H1 (cell line): ENCODE results near the gene PNPLA8.

Experiments
- CBX5 ChIP-seq: fragments of 300-800, 300-1000 bp; sonication (generic); IDR thresholded peaks from 2 replicates; pipeline ENCODE4 v1.7.1; 2016; ENCODE audit warnings: antibody characterized with exemption, low read length, low read depth
- CBX8 ChIP-seq: fragments of 300-800, 300-1000 bp; sonication (generic); IDR thresholded peaks from 2 replicates; pipeline ENCODE4 v1.7.1; 2016; ENCODE audit warnings: low read depth, low read length, borderline replicate concordance
- CEBPB ChIP-seq: IDR thresholded peaks from 2 replicates; pipeline ENCODE4 v1.6.1; 2012; ENCODE audit warnings: low read depth, low read length
- EP300 ChIP-seq, 2 experiments: IDR thresholded peaks; 1 replicate in 1 of 2; 2 replicates in 1 of 2; pipeline ENCODE4 v1.6.1; 2011 to 2012; ENCODE audit warnings: low read depth in 2 of 2, low read length in 2 of 2, mild to moderate bottlenecking in 2 of 2, borderline replicate concordance in 1 of 2, inconsistent platforms in 1 of 2, moderate library complexity in 1 of 2
- EZH2 ChIP-seq: fragments of 200-600 bp; sonication (generic); IDR thresholded peaks from 2 replicates; pipeline ENCODE4 v1.7.1; 2012; ENCODE audit warnings: low read depth, mild to moderate bottlenecking, moderate library complexity, low read length, inconsistent platforms; ENCODE audit not compliant: severe bottlenecking
- GABPA ChIP-seq: IDR thresholded peaks from 2 replicates; pipeline ENCODE4 v1.6.1; 2011; ENCODE audit warnings: mild to moderate bottlenecking, low read length, moderate library complexity, borderline replicate concordance; ENCODE audit not compliant: insufficient read depth
- JUN ChIP-seq: IDR thresholded peaks from 2 replicates; pipeline ENCODE4 v1.6.1; 2011; ENCODE audit warnings: low read depth, mild to moderate bottlenecking, improper control_type of control experiment, low read length
- KDM5A ChIP-seq: fragments of 200-600 bp; IDR thresholded peaks from 2 replicates; pipeline ENCODE4 v1.7.1; 2012; ENCODE audit warnings: mild to moderate bottlenecking, low read length, inconsistent platforms, mixed read lengths
- POLR2A ChIP-seq, 2 experiments: IDR thresholded peaks; 1 replicate in 1 of 2; 2 replicates in 1 of 2; pipeline ENCODE4 v1.6.1; 2011; ENCODE audit warnings: low read depth in 2 of 2, low read length in 2 of 2, mild to moderate bottlenecking in 2 of 2; ENCODE audit errors: control extremely low read depth in 1 of 2
- POLR2AphosphoS5 ChIP-seq: IDR thresholded peaks from 2 replicates; pipeline ENCODE4 v1.6.1; 2011; ENCODE audit warnings: low read depth, low read length
- RXRA ChIP-seq: IDR thresholded peaks from 2 replicates; pipeline ENCODE4 v1.6.1; 2011; ENCODE audit warnings: low read depth, mild to moderate bottlenecking, low read length, moderate library complexity; ENCODE audit not compliant: insufficient read depth
- TF ChIP-seq, protein P1 (sequence below): IDR thresholded peaks from 2 replicates; pipeline ENCODE4 v1.6.1; 2012; ENCODE audit warnings: low read length, inconsistent platforms
- TF ChIP-seq, protein P2 (sequence below), 3 experiments: IDR thresholded peaks; 1 replicate in 2 of 3; 2 replicates in 1 of 3; pipeline versions ENCODE4 v1.5.1 to v1.6.1; 2011; ENCODE audit warnings: low read length in 3 of 3, mild to moderate bottlenecking in 3 of 3, inconsistent platforms in 2 of 3, low read depth in 1 of 3, moderate library complexity in 1 of 3; ENCODE audit not compliant: insufficient read depth in 1 of 3; ENCODE audit errors: control extremely low read depth in 1 of 3
- TF ChIP-seq, protein P3 (sequence below): IDR thresholded peaks from 2 replicates; pipeline ENCODE4 v1.6.1; 2011; ENCODE audit warnings: low read depth, mild to moderate bottlenecking, low read length; ENCODE audit not compliant: insufficient read depth

DNA sequence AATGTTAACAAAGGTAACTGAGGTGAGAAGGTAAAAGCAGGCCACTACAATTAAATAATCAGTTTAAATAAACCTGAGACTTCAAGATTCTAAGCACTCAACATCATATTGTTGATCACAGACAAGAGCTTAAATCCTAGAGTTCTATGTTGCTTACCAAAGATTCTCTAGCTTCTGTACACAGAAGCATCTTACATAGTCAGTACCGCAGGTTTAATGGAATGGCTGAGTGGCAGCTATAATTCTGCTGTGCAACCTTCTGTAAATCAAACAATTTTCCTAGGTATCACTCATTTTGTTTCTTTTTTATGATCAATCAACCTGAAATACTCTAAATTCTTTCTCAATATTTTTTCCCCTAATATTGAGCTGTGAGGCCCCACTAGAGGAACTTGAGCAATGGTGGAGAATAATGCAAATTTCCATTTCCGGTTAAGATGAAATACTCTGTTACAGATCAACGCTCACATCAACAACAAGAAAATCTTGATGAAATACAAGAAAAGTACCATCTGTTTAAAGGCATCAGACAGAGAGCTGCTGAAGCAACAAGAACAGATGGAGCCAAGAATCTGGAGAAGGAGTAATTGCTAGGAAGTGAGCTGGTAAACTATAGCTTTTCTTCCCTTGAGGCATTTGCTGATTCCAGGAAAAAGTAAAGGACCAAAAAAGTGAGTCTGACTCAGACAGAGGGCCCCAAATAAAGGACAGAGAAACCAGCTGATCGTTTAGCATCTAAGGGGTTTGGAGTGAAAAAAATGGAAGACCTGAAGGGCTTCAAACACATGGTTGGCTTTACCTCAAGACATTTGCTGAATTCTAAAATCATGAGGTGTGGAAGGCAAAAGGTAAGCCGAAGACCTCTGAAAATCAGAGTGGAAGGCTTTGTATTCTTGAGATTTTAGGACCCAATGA, 22.6 kb downstream of the PNPLA8 start:
- TF ChIP-seq, protein P1, sequence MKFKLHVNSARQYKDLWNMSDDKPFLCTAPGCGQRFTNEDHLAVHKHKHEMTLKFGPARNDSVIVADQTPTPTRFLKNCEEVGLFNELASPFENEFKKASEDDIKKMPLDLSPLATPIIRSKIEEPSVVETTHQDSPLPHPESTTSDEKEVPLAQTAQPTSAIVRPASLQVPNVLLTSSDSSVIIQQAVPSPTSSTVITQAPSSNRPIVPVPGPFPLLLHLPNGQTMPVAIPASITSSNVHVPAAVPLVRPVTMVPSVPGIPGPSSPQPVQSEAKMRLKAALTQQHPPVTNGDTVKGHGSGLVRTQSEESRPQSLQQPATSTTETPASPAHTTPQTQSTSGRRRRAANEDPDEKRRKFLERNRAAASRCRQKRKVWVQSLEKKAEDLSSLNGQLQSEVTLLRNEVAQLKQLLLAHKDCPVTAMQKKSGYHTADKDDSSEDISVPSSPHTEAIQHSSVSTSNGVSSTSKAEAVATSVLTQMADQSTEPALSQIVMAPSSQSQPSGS = no peak
- no peak for TF ChIP-seq POLR2AphosphoS5
- TF ChIP-seq, protein P2, sequence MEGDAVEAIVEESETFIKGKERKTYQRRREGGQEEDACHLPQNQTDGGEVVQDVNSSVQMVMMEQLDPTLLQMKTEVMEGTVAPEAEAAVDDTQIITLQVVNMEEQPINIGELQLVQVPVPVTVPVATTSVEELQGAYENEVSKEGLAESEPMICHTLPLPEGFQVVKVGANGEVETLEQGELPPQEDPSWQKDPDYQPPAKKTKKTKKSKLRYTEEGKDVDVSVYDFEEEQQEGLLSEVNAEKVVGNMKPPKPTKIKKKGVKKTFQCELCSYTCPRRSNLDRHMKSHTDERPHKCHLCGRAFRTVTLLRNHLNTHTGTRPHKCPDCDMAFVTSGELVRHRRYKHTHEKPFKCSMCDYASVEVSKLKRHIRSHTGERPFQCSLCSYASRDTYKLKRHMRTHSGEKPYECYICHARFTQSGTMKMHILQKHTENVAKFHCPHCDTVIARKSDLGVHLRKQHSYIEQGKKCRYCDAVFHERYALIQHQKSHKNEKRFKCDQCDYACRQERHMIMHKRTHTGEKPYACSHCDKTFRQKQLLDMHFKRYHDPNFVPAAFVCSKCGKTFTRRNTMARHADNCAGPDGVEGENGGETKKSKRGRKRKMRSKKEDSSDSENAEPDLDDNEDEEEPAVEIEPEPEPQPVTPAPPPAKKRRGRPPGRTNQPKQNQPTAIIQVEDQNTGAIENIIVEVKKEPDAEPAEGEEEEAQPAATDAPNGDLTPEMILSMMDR (IDR thresholded peaks at IDR 0.05; ENCODE audit: control extremely low read depth in 1 of 3, insufficient read depth in 1 of 3, low read depth in 1 of 3, low read length in 3 of 3) = no peak
- TF ChIP-seq KDM5A = no peak
- TF ChIP-seq CEBPB = no peak
- TF ChIP-seq CBX8 = no peak
- no peak for TF ChIP-seq GABPA
- TF ChIP-seq, protein P3, sequence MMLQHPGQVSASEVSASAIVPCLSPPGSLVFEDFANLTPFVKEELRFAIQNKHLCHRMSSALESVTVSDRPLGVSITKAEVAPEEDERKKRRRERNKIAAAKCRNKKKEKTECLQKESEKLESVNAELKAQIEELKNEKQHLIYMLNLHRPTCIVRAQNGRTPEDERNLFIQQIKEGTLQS = no peak
- no peak for TF ChIP-seq EP300 (IDR thresholded peaks at IDR 0.05; ENCODE audit: borderline replicate concordance in 1 of 2, low read depth in 2 of 2, low read length in 2 of 2)
- TF ChIP-seq POLR2A (IDR thresholded peaks at IDR 0.05; ENCODE audit: control extremely low read depth in 1 of 2, low read depth in 2 of 2, low read length in 2 of 2) = no peak
- TF ChIP-seq JUN = no peak
- TF ChIP-seq EZH2 = no peak
- no peak for TF ChIP-seq RXRA
- no peak for TF ChIP-seq CBX5
